Brain microvascular endothelial cell (primary cell): Measurements from ENCODE around the gene CAND1.

Experiments
- DNase-seq: peaks from one replicate; pipeline ENCODE4 v3.0.0-alpha.2; 2020
- H3K27ac ChIP-seq: fragments of 250-450 bp; sonication (Bioruptor Pico); 2 replicates; pipeline ENCODE4 v1.5.1; 2020; ENCODE audit warnings: mild to moderate bottlenecking, moderate library complexity
- H3K27me3 ChIP-seq: fragments of 250-450 bp; sonication (Bioruptor Pico); replicated peaks from 2 replicates; pipeline ENCODE4 v1.5.1; 2020; ENCODE audit warnings: mild to moderate bottlenecking
- H3K36me3 ChIP-seq: fragments of 250-450 bp; sonication (Bioruptor Pico); replicated peaks from 2 replicates; pipeline ENCODE4 v1.5.1; 2020; ENCODE audit warnings: mild to moderate bottlenecking
- H3K4me3 ChIP-seq: 2 replicates; pipeline ENCODE4 v1.5.1; 2011; ENCODE audit warnings: low read depth, mild to moderate bottlenecking, control low read depth, low read length, moderate library complexity
- in situ Hi-C: cut with HindIII; loops from 2 replicates; pipeline ENCODE4 v1.10.0; 2017; ENCODE audit warnings: low sequenced_read_pairs, low pct_ligation_motif_present
- TF ChIP-seq, protein P1 (sequence below): IDR thresholded peaks from 2 replicates; pipeline ENCODE4 v1.5.1; 2011; ENCODE audit warnings: low read depth, mild to moderate bottlenecking, moderate library complexity, low read length, control low read depth, inconsistent platforms; ENCODE audit errors: missing control alignments

CAND1 gene

DNA sequence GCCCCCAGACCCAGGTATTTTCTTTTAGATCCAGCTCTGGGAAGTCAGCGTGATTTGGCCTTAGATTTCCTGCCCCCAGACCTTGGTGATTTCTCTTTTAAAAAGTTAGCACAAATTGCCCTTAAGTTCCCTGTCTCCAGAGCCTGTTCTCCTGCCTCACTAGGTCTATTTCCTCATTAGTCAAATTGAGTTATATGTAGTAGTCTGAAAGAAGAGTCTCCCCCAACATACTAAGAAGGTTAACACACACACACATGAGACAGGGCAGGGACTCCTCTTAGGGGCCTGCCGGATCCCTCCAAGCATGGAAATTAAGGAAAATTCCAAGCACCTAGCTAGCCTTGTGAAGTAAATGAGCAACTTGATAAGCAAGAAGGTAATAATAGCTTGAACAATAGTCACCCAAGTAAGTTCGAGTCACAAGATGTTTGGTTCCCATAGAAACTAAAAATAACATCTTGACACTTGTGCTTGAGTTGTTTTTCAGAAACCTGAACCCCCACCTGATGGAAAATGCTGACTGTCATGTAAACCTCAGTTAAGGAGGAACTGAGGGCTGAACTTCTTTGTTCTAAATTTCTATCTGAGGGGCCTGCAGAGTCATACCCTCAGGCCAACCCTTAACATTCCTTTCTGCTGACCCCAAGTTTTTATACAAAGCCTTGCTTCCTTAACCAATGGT lies 51.6 kb downstream of the CAND1 start:
- in situ Hi-C loops: no loop called here
- TF ChIP-seq, protein P1, sequence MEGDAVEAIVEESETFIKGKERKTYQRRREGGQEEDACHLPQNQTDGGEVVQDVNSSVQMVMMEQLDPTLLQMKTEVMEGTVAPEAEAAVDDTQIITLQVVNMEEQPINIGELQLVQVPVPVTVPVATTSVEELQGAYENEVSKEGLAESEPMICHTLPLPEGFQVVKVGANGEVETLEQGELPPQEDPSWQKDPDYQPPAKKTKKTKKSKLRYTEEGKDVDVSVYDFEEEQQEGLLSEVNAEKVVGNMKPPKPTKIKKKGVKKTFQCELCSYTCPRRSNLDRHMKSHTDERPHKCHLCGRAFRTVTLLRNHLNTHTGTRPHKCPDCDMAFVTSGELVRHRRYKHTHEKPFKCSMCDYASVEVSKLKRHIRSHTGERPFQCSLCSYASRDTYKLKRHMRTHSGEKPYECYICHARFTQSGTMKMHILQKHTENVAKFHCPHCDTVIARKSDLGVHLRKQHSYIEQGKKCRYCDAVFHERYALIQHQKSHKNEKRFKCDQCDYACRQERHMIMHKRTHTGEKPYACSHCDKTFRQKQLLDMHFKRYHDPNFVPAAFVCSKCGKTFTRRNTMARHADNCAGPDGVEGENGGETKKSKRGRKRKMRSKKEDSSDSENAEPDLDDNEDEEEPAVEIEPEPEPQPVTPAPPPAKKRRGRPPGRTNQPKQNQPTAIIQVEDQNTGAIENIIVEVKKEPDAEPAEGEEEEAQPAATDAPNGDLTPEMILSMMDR: no peak

DNA sequence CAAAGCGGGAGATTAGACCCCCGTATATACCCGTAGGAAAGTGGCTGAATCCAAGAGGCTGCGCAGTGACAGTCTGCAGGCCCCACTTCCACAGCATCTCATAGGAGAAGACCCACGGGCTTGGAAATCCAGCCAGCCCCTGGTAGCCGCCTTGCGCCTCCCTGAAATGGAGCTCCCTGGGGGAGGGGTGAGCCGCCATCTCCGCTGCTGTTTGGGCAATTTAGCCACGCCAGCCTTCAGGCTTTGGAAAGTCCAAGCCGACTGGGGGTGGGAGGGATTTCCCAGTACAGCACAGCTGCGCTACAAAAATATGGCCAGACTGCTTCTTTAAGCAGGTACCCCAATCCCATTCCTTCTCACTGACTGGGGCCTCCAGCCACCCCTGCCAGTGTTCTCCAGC lies 53.4 kb downstream of the CAND1 start:
- no peak overlapping the region for H3K27ac ChIP-seq
- no peaks in the 10 kb centered on the region for H3K27me3 ChIP-seq
- peaks cover 18% of the 10 kb centered on the region for H3K36me3 ChIP-seq
- DNase-seq: no peak
- no peak overlapping the region for H3K4me3 ChIP-seq
- in situ Hi-C loops: no loop called here
- TF ChIP-seq, protein P1: no peak

More for the DNA sequence above, 51.6 kb downstream of the CAND1 start:
- Histone ChIP-seq H3K27ac (no peak overlapping the region), H3K36me3 (peaks cover 23% of the 10 kb centered on the region), H3K27me3 (no peaks in the 10 kb centered on the region), H3K4me3 (no peak overlapping the region)
- DNase-seq: no peak

DNA sequence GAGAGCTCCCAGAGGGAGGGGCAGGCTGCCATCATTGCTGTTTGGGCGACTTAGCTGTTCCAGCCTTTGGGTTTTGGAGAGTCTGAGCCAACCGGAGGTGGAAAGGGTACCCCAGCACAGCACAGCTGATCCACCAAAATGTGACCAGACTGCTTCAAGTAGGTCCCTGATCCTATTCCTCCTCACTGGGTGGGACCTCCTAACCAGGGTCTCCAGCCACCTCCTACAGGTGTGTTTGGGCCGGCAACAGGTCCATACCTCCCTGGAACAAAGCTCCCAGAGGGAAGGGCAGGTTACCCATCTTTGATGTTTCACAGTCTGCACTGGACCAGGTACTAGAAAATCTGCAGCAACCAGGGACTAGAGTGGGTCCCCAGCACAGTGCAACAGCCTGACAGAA lies 53.8 kb downstream of the CAND1 start:
- Histone ChIP-seq H3K4me3 (no peak overlapping the region), H3K36me3 (peaks cover 18% of the 10 kb centered on the region), H3K27ac (no peak overlapping the region), H3K27me3 (no peaks in the 10 kb centered on the region)
- in situ Hi-C loops: no loop called here
- TF ChIP-seq, protein P1: no peak
- DNase-seq: no peak

DNA sequence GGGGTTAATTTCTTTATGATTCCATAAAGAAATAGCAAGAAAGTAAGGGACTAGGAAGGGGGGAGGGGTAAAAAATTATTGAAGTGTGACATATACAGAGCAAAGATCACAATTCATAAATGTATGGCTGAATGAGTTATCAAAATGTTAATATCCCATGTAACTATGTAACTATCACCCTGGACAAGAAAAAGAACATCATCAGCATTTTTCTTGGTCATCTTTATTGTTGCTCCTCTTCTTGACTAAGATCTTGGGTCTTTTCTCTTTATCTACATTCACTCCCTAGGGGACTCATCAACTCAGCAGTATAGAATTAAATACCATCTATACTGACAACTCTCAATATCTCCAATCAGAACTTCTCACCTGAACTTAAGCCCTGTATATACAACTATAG lies 57.5 kb downstream of the CAND1 start:
- DNase-seq: no peak
- TF ChIP-seq, protein P1: no peak
- no peak overlapping the region for H3K4me3 ChIP-seq
- no peaks in the 10 kb centered on the region for H3K27me3 ChIP-seq
- in situ Hi-C loops: no loop called here
- no peaks in the 10 kb centered on the region for H3K36me3 ChIP-seq
- H3K27ac ChIP-seq: no peak overlapping the region

DNA sequence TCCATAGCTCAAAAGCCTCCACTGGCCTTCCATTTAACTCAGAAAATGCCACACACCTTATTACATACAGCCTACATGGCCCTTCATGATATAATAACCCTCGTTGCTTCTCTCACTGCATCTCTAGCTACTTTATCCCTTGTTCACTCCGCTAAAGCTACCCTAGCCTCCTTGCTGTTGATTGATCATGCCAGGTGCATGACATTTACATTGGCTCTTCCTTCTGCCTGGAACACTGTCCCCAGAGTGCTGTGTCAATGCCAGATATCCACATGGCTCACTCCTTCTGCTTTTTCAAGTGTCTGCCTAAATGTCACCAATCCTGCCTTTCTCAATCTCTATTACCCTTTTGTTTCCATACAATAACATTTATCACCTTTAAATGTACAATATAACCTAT lies 58.3 kb downstream of the CAND1 start:
- TF ChIP-seq, protein P1: no peak
- Histone ChIP-seq H3K4me3 (no peak overlapping the region), H3K27ac (no peak overlapping the region), H3K36me3 (no peaks in the 10 kb centered on the region), H3K27me3 (no peaks in the 10 kb centered on the region)
- in situ Hi-C loops: no loop called here
- no peak for DNase-seq

DNA sequence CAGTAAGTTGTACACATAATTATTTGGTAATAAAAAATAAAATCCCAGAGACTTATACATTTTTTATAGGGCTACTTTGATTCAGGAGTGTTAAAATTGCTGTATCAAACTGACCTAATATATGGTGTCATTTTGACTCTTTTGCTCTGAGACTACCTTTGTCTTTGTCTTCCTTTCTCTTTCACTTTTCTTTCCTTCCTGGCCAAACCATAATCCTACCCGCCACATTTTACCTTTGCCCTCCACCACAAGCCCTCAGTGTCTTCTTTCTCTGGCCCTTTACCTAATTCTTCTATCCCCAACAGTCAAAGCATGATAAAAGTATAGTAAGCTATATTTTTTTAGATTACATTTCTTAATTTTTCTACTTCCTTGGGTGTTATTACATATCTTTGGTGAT lies 62.0 kb downstream of the CAND1 start:
- Histone ChIP-seq H3K27me3 (no peaks in the 10 kb centered on the region), H3K36me3 (no peaks in the 10 kb centered on the region), H3K27ac (no peak overlapping the region), H3K4me3 (no peak overlapping the region)
- in situ Hi-C loops: no loop called here
- no peak for DNase-seq
- TF ChIP-seq, protein P1: no peak
